CD4-positive, alpha-beta T cell treated with Interleukin-15 for 1 hour (primary cell): ENCODE results near the gene GNRH2.
"Not testable (repeated sequence)": the region's sequence is repeated elsewhere in the genome, so short reads cannot be mapped to it uniquely, and the experiment has no call there.

Experiments used
- DNase-seq: peaks from one replicate; pipeline ENCODE4 v3.0.0-alpha.2; 2020

The GNRH2 gene, protein sequence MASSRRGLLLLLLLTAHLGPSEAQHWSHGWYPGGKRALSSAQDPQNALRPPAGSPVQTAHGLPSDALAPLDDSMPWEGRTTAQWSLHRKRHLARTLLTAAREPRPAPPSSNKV

GRCh38 chr20:3043322-3043721, at the start of gene GNRH2:
Gene GNRH2 (plus strand): TSS chr20:3043622. CDS start chr20:3044415, 793 bp downstream.
- DNase-seq = no peak

DNA sequence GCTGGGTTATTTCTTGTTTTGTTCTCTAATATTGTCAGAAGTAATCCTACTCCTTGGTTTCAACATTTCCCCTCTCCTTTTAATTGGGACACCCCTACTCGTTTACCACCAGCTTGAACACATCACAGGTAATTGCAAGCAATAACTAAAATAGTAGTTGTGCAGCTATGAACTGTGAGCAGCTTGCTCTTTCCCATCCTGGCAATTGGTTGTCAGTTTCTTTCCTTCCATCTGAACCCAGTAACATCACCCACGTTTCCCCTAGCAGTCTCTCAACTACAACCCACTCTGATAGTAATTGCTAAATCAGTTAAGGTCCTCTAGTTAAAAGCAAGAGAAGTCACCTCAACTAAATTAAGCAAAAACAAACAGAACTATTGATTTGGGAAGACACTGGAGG, 47.6 kb upstream of the GNRH2 start:
- DNase-seq = no peak

GRCh38 chr20:2998728-2999127, 44.7 kb upstream of the GNRH2 start:
- DNase-seq = no peak

DNA sequence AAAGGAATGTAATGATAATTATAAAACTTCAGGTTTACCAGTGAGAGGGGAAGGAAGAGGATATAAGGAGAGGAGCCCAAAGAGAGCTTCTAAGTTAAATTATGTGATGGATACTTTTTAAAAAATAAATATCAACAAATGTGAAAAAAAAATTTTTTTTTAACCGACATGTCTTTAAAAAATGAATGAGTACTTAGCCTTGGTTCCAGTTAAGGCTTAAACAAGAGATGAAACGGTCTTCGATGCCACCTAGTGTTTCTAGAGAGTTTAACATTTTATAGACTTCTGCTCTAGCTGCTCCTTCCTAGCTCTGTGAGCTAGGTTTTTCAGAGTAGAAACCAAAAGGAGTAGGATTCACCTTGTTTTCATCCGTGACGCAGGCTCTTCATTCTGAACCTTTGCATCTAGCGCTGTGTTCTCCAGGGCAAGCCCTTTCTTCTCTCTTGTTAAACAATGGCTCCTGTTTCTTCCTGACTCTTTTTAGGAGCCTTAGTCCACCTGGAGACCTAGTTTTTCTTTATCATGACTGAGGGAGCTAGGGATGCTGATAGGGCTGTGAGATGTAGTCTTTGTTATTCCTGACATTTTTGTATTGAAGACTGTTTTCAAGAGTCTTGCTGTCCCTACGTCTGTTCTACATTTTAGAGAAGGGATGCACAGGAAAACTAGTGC, 42.4 kb upstream of the GNRH2 start:
- DNase-seq = no peak

- no peak for DNase-seq
Observed at GRCh38 chr20:3003416-3003815, 40.0 kb upstream of the GNRH2 start.

DNA sequence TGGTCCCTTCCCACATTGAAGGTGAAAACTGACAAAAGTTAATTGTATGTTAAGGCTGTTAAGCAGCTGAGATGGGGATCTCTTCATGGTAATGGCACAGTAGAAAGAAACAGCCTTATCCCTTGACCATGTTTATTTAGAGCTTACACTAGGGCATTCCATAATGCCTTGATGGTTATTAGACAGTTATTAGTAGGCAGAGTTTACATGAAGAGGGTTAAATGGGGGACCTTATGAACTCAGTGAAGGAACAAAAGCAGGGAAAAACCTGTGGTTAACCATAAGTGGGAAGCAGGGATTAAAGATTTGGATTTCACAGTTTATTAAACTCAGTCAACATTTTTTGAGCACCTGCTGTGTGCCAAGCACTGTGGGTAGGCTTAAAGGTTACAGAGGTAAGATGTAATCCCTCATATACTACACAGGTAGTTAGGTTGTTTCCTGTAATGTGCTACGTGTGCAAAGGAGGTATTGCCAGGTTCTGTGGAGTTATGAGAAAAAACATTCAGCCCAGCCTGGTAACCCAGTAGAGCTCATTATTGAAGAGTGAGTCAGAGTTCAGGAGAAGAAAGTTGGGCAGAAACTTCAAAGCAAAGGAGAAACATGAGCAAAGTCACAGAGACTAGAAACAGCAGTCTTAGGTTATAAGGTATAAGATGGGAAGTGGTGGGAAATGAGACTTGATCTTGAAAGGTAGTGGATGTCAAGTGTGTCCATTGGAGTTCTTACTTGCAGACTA, 32.3 kb upstream of the GNRH2 start:
- no peak for DNase-seq

- no peak for DNase-seq
Observed at GRCh38 chr20:3011752-3012151, 31.7 kb upstream of the GNRH2 start.

- DNase-seq = no peak
Observed at GRCh38 chr20:3013771-3014170, 29.7 kb upstream of the GNRH2 start.

GRCh38 chr20:3014179-3014578, 29.2 kb upstream of the GNRH2 start:
- DNase-seq = no peak

DNA sequence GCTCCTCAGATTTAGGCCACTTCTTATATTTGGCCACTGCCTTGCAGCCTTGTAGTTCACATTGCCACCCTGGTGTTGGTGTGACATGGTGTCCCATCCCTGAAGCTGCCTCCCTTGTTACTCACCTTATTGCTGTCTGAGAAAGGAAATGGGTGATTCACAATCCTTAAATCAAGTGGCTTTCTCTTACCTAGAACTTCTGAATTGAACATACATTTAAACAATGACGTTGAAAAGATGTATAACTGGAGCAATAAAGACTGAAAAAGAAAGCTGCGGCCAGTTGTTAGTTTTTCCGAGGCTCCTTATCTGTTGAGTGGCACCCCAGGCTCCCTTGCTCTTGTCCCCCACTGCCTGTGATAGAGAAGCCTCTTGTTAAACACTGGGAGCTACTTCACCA, 28.8 kb upstream of the GNRH2 start:
- no peak for DNase-seq

DNA sequence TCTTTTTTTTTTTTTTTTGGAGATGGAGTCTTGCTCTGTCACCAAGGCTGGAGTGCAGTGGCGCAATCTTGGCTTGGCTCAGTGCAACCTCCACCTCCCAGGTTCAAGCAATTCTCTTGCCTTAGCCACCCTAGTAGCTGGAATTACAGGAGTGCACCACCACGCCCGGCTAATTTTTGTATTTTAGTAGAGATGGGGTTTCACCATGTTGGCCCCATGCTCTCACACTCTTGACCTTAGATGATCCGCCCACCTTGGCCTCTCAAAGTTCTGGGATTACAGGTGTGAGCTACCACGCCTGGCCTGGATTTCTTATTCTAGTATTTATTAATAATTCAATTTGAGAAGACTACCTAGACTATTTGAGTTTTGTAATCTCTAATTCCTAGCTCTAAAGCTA, 28.1 kb upstream of the GNRH2 start:
- DNase-seq = not testable (repeated sequence)

DNA sequence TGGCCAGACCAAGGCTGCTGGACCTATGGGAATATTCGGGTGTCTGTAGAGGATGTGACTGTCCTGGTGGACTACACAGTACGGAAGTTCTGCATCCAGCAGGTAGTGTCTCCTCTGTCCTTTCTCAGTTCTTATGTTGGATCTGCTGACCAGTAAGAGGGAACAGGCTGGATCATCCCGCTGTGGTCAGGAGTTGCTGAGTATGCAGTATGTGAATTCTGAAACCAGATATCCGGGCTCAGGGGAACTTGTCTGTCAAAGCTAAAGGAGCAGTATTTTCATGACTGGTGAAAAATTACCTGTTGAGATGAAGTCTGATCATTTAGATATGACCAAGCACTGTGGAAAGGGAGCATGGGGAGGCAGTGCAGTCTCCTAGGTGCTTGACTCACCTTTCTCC, 22.1 kb upstream of the GNRH2 start:
- no peak for DNase-seq

- no peak for DNase-seq
Observed at GRCh38 chr20:3021777-3022176, 21.6 kb upstream of the GNRH2 start.

GRCh38 chr20:3022559-3023490, 20.6 kb upstream of the GNRH2 start:
- not testable (repeated sequence) for DNase-seq

GRCh38 chr20:3027987-3028386, 15.4 kb upstream of the GNRH2 start:
- no peak for DNase-seq

DNA sequence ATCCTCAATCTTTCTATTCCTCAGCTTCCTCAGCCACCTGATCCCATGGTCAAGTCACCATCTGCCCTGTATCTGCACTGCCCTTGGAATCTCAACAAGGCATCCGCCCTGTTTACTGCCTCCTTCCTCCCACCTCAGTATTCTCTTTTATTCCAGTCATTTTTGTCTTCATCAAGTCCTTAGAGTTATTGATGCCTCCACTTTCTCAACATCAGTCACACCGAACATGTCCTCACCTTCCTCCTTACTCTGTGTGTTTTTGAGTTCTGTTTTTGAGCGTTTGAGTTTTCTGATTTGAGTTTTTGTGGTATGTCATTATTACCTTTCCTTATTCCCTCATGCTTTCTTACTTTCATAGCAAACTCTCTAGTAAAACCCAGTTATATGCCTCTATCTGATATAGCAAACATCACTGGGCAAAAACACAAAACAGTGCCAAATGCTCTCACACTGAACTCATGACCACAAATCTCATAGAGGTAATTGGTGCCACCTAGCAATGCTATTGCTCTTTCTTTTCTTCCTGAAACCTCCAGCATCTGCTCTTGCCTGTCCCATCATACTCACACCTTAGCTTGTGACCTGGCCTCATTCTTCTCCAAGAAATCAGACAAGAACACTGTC, 11.8 kb upstream of the GNRH2 start:
- DNase-seq = no peak

GRCh38 chr20:3032624-3033023, 10.8 kb upstream of the GNRH2 start:
- DNase-seq = no peak

- no peak for DNase-seq
Observed at GRCh38 chr20:3037654-3038053, 5.8 kb upstream of the GNRH2 start.

GRCh38 chr20:3038454-3038853, 5.0 kb upstream of the GNRH2 start:
- DNase-seq = no peak

- no peak for DNase-seq
Observed at GRCh38 chr20:3039426-3039825, 4.0 kb upstream of the GNRH2 start.

DNA sequence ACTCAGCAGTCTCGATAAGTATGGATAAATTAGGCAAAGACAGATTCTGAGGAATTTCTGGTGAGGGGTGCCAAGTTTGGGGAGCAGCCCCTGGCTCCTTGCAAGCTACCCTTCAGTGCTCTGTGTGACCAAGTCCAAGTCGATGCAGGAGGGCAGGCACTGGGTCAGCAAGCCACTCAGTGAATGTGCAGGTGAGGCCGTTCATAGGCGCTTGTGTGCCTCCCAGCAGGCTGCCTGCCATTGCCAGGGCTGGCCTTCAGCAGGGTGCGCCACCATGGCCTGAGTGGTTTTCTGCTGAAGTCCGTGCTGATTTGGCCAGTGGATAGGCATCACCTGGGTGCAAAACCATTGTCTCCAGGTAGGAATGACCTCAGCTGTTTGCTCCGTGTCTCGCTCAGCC, 3.3 kb upstream of the GNRH2 start:
- DNase-seq = no peak

- no peak for DNase-seq
Observed at GRCh38 chr20:3041854-3042409, 1.5 kb upstream of the GNRH2 start.

GRCh38 chr20:3042625-3043024, 797 bp upstream of the GNRH2 start:
- DNase-seq = no peak
